HCT116 (cell line): Measurements from ENCODE around the gene HERC2. TPM values are rescaled to one million over a fixed set of nuclear protein-coding genes. Genes with fewer than 3 reads are reported as not detected.

Experiments used
- ATAC-seq: fragments of 200-7000 bp; cut with Tn5 transposase; 2 replicates; pipeline ENCODE4 v1.9.1; 2020; ENCODE audit warnings: mild to moderate bottlenecking, moderate library complexity
- BruUV-seq: library from RNA; stranded (reverse); fragments of 400-500 nt; replicated peaks from 2 replicates; lab custom pipeline; 2021; lab: Mats Ljungman, UMichigan
- CTCF ChIA-PET: fragments of 300-600 bp; sonication (Branson Sonifier 250); formaldehyde crosslinking; loops from one replicate; lab custom pipeline; 2021; ENCODE audit warnings: antibody characterized with exemption; lab: Charles Lee
- POLR2A ChIA-PET: fragments of 300-600, 350-600 bp; sonication (Branson Sonifier 250); formaldehyde crosslinking; loops from one replicate; lab custom pipeline; 2021; ENCODE audit warnings: antibody characterized with exemption; lab: Charles Lee
- RAD21 ChIA-PET, 2 experiments: fragments of 300-600 bp; sonication (Branson Sonifier 250); formaldehyde crosslinking; loops; one replicate each; lab custom pipeline; 2023; ENCODE audit warnings: low total read pairs in 2 of 2; ENCODE audit not compliant: uncharacterized antibody in 2 of 2, unreplicated experiment in 2 of 2, low non-redundant PET in 1 of 2; lab: Charles Lee
- DNase-seq: peaks from one replicate; pipeline ENCODE4 v3.0.0-alpha.2; 2010; ENCODE audit warnings: low read depth, low spot score
- H2AFZ ChIP-seq: fragments of 200-600 bp; shearing (Covaris generic), sonication (generic); 2 replicates; pipeline ENCODE4 v1.6.1; 2017; ENCODE audit warnings: low read depth, mixed run types, mixed read lengths, antibody characterized with exemption, low read length; ENCODE audit not compliant: poor library complexity, severe bottlenecking
- H3K27ac ChIP-seq: 2 replicates; pipeline ENCODE4 v1.5.1; 2012; ENCODE audit warnings: low read depth, low read length
- H3K27me3 ChIP-seq: fragments of 200-600 bp; sonication (generic); 2 replicates; pipeline ENCODE4 v1.6.1; 2016; ENCODE audit warnings: mixed run types, low read length, mixed read lengths; ENCODE audit not compliant: insufficient read depth
- H3K36me3 ChIP-seq, 2 experiments: fragments of 200-500 bp in 1 of 2; fragments of 200-600 bp in 1 of 2; sonication (Bioruptor generic) in 1 of 2; sonication (generic) in 1 of 2; 2 replicates each; pipeline versions ENCODE4 v1.5.1 to v1.6.1; 2014 to 2016; ENCODE audit warnings: low read length in 2 of 2, inconsistent platforms in 1 of 2, mixed read lengths in 1 of 2, mixed run types in 1 of 2; ENCODE audit not compliant: insufficient read depth in 2 of 2, control insufficient read depth in 1 of 2
- H3K4me1 ChIP-seq, 2 experiments: fragments of 200-600 bp in 1 of 2; sonication (generic) in 1 of 2; 2 replicates each; pipeline versions ENCODE4 v1.5.1 to v1.6.1; 2012 to 2017; ENCODE audit warnings: low read length in 2 of 2, inconsistent platforms in 1 of 2, mild to moderate bottlenecking in 1 of 2, mixed read lengths in 1 of 2, mixed run types in 1 of 2, moderate library complexity in 1 of 2; ENCODE audit not compliant: insufficient read depth in 2 of 2, control insufficient read depth in 1 of 2
- H3K4me2 ChIP-seq: fragments of 200-600 bp; sonication (generic); 2 replicates; pipeline ENCODE4 v1.6.1; 2017; ENCODE audit warnings: mixed run types, low read length, mixed read lengths
- H3K4me3 ChIP-seq, 2 experiments: fragments of 200-600 bp in 1 of 2; sonication (generic) in 1 of 2; replicated peaks in 1 of 2; 2 replicates each; pipeline ENCODE4 v1.5.1; 2011 to 2016; ENCODE audit warnings: low read length in 2 of 2, control low read depth in 1 of 2, low read depth in 1 of 2, mild to moderate bottlenecking in 1 of 2, mixed read lengths in 1 of 2, mixed run types in 1 of 2
- H3K79me2 ChIP-seq: fragments of 200-600 bp; sonication (generic); 2 replicates; pipeline ENCODE4 v1.6.1; 2017; ENCODE audit warnings: mild to moderate bottlenecking, mixed run types, low read length, moderate library complexity, mixed read lengths; ENCODE audit not compliant: insufficient read depth
- H3K9ac ChIP-seq: fragments of 200-600 bp; sonication (generic); 2 replicates; pipeline ENCODE4 v1.6.1; 2016; ENCODE audit warnings: low read length, mixed read lengths
- H3K9me2 ChIP-seq: fragments of 200-600 bp; sonication (generic), shearing (Covaris generic); 2 replicates; pipeline ENCODE4 v1.6.1; 2017; ENCODE audit warnings: mixed run types, mild to moderate bottlenecking, moderate library complexity; ENCODE audit not compliant: insufficient read depth
- H3K9me3 ChIP-seq, 2 experiments: fragments of 200-500 bp in 1 of 2; fragments of 200-600 bp in 1 of 2; sonication (Bioruptor generic) in 1 of 2; sonication (generic) in 1 of 2; 2 replicates each; pipeline ENCODE4 v1.6.1; 2014 to 2017; ENCODE audit warnings: low read length in 2 of 2, mixed read lengths in 2 of 2, inconsistent platforms in 1 of 2, low read depth in 1 of 2, mild to moderate bottlenecking in 1 of 2, mixed run types in 1 of 2, moderate library complexity in 1 of 2; ENCODE audit not compliant: control insufficient read depth in 1 of 2, insufficient read depth in 1 of 2
- H4K20me1 ChIP-seq: fragments of 200-600 bp; sonication (generic), shearing (Covaris generic); 2 replicates; pipeline ENCODE4 v1.6.1; 2017; ENCODE audit warnings: mixed run types, mild to moderate bottlenecking, moderate library complexity; ENCODE audit not compliant: insufficient read depth
- CBX3 ChIP-seq: IDR thresholded peaks from 2 replicates; pipeline ENCODE4 v1.6.1; 2012; ENCODE audit warnings: low read depth
- CEBPB ChIP-seq: IDR thresholded peaks from 2 replicates; pipeline ENCODE4 v1.6.1; 2012; ENCODE audit warnings: low read depth
- EGR1 ChIP-seq: IDR thresholded peaks from 2 replicates; pipeline ENCODE4 v1.6.1; 2012; ENCODE audit warnings: low read depth
- EZH2 ChIP-seq: fragments of 200-600 bp; sonication (generic); IDR thresholded peaks from 2 replicates; pipeline ENCODE4 v1.6.1; 2017; ENCODE audit warnings: antibody characterized with exemption, mixed run types
- EZH2phosphoT487 ChIP-seq: fragments of 200-600 bp; IDR thresholded peaks from 2 replicates; pipeline ENCODE4 v1.6.1; 2018; ENCODE audit warnings: antibody characterized with exemption, borderline replicate concordance
- POLR2A ChIP-seq: IDR thresholded peaks from 2 replicates; pipeline ENCODE4 v1.7.0; 2011; ENCODE audit warnings: borderline replicate concordance; ENCODE audit not compliant: insufficient read depth, insufficient read length; ENCODE audit errors: extremely low read depth
- RAD21 ChIP-seq: IDR thresholded peaks from 2 replicates; pipeline ENCODE4 v1.6.1; 2012; ENCODE audit warnings: low read depth, mild to moderate bottlenecking
- SIN3A ChIP-seq: IDR thresholded peaks from 2 replicates; pipeline ENCODE4 v1.6.1; 2012; ENCODE audit warnings: low read depth
- SP1 ChIP-seq: IDR thresholded peaks from 2 replicates; pipeline ENCODE4 v1.6.1; 2012; ENCODE audit warnings: low read depth
- SRF ChIP-seq: IDR thresholded peaks from 2 replicates; pipeline ENCODE4 v1.6.1; 2012; ENCODE audit warnings: low read depth
- ZFX ChIP-seq: fragments of 450-650 bp; IDR thresholded peaks from 2 replicates; pipeline ENCODE4 v1.6.1; 2017
- ZNF274 ChIP-seq: fragments of 200-500 bp; sonication (Bioruptor generic); IDR thresholded peaks from 2 replicates; pipeline ENCODE4 v1.6.1; 2014; ENCODE audit warnings: mild to moderate bottlenecking, low read depth, low read length, inconsistent platforms
- intact Hi-C: fragments of 100-400 bp; cut with micrococcal nuclease; formaldehyde crosslinking; loops from 2 replicates; pipeline ENCODE4 v1.10.0; 2022
- total RNA-seq: library from RNA; stranded (reverse); gene quantifications from one replicate; pipeline ENCODE4 v1.2.1, GENCODE V29; 2021; ENCODE audit not compliant: unreplicated experiment
- TF ChIP-seq, protein P1 (sequence below): IDR thresholded peaks from 2 replicates; pipeline ENCODE4 v1.6.1; 2012
- TF ChIP-seq, protein P2 (sequence below), 3 experiments: fragments of 200-600 bp in 1 of 3; sonication (generic) in 1 of 3; IDR thresholded peaks in 2 of 3; conservative IDR thresholded peaks in 1 of 3; 2 replicates each; pipeline ENCODE4 v1.5.1; 2012 to 2017; ENCODE audit warnings: low read depth in 2 of 3, low read length in 2 of 3, antibody characterized with exemption in 1 of 3, borderline replicate concordance in 1 of 3, control low read depth in 1 of 3, mild to moderate bottlenecking in 1 of 3, mixed read lengths in 1 of 3, mixed run types in 1 of 3, moderate library complexity in 1 of 3; ENCODE audit not compliant: insufficient read depth in 1 of 3
- TF ChIP-seq, protein P3 (sequence below): IDR thresholded peaks from 2 replicates; pipeline ENCODE4 v1.6.1; 2012; ENCODE audit warnings: low read depth
- TF ChIP-seq, protein P4 (sequence below): IDR thresholded peaks from 2 replicates; pipeline ENCODE4 v1.6.1; 2012
- TF ChIP-seq, protein P5 (sequence below): IDR thresholded peaks from 2 replicates; pipeline ENCODE4 v1.6.1; 2011; ENCODE audit warnings: mild to moderate bottlenecking, low read length, moderate library complexity; ENCODE audit not compliant: insufficient replicate concordance; ENCODE audit errors: extremely low read depth

The HERC2 gene
- total RNA-seq, 1 experiment from 2014 or later, result 55.5 TPM

DNA sequence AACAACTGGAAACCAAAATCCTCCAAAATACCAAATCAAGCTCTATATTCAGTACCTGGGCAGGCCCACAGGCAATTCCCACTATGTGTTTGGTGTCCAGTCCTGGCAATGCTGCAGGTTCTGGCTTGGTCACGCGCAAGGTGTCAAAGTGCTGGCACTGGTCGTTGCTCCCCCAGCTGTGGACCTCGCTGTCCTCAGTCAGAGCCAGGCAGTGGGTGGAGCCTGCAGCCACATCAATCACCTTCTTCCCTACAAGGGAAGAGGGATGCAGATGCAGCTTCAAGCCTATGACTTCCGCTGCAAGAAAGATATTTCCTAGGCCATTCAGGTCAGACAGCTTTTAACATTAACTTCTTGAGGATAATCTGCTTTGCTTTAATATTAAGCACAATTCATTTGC, 61.3 kb downstream of the HERC2 start (continued):
- TF ChIP-seq, protein P1, sequence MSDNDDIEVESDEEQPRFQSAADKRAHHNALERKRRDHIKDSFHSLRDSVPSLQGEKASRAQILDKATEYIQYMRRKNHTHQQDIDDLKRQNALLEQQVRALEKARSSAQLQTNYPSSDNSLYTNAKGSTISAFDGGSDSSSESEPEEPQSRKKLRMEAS, result no peak

DNA sequence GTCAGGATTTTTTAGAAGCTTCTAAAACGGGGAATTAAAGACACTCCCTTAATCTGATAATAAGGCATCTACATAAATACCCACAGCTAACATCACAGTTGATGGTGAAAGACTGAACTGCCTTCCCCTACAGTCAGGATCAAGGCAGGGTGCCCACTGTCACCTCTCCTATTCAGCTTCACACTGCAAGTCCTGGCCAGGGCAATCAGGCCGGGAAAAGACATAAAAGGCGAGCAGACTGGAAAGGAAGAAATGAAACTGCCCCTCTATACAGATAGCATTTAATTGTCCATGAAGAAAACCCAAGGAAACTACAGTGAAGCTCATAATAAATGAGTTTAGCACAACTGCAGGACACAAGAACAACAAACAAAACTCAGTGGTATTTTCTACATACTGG, 61.7 kb downstream of the HERC2 start:
- Histone ChIP-seq H3K79me2 (peaks cover 49% of the 10 kb centered on the region), H3K4me1 (no peaks in the 10 kb centered on the region), H3K9me3 (no peaks in the 10 kb centered on the region), H3K9ac (no peak overlapping the region), H2AFZ (no peak overlapping the region), H3K27ac (no peak overlapping the region), H3K27me3 (no peaks in the 10 kb centered on the region), H3K9me2 (no peaks in the 10 kb centered on the region), H3K36me3 (peaks cover 8 to 10% of the 10 kb centered on the region in 2 experiments; a peak in 3 of 4 replicates), H3K4me3 (no peak overlapping the region), H4K20me1 (no peaks in the 10 kb centered on the region), H3K4me2 (no peak overlapping the region)
- BruUV-seq, result no TSS peak
- TF ChIP-seq, protein P2, sequence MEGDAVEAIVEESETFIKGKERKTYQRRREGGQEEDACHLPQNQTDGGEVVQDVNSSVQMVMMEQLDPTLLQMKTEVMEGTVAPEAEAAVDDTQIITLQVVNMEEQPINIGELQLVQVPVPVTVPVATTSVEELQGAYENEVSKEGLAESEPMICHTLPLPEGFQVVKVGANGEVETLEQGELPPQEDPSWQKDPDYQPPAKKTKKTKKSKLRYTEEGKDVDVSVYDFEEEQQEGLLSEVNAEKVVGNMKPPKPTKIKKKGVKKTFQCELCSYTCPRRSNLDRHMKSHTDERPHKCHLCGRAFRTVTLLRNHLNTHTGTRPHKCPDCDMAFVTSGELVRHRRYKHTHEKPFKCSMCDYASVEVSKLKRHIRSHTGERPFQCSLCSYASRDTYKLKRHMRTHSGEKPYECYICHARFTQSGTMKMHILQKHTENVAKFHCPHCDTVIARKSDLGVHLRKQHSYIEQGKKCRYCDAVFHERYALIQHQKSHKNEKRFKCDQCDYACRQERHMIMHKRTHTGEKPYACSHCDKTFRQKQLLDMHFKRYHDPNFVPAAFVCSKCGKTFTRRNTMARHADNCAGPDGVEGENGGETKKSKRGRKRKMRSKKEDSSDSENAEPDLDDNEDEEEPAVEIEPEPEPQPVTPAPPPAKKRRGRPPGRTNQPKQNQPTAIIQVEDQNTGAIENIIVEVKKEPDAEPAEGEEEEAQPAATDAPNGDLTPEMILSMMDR (IDR thresholded peaks at IDR 0.05 in 2 of 3, conservative IDR thresholded peaks at IDR 0.05 in 1 of 3; ENCODE audit: borderline replicate concordance in 1 of 3, insufficient read depth in 1 of 3, low read depth in 2 of 3, low read length in 2 of 3), result no peak
- no peak for TF ChIP-seq SIN3A
- TF ChIP-seq, protein P3, sequence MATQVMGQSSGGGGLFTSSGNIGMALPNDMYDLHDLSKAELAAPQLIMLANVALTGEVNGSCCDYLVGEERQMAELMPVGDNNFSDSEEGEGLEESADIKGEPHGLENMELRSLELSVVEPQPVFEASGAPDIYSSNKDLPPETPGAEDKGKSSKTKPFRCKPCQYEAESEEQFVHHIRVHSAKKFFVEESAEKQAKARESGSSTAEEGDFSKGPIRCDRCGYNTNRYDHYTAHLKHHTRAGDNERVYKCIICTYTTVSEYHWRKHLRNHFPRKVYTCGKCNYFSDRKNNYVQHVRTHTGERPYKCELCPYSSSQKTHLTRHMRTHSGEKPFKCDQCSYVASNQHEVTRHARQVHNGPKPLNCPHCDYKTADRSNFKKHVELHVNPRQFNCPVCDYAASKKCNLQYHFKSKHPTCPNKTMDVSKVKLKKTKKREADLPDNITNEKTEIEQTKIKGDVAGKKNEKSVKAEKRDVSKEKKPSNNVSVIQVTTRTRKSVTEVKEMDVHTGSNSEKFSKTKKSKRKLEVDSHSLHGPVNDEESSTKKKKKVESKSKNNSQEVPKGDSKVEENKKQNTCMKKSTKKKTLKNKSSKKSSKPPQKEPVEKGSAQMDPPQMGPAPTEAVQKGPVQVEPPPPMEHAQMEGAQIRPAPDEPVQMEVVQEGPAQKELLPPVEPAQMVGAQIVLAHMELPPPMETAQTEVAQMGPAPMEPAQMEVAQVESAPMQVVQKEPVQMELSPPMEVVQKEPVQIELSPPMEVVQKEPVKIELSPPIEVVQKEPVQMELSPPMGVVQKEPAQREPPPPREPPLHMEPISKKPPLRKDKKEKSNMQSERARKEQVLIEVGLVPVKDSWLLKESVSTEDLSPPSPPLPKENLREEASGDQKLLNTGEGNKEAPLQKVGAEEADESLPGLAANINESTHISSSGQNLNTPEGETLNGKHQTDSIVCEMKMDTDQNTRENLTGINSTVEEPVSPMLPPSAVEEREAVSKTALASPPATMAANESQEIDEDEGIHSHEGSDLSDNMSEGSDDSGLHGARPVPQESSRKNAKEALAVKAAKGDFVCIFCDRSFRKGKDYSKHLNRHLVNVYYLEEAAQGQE, result no peak
- no peak for TF ChIP-seq POLR2A
- no peak for TF ChIP-seq SRF
- TF ChIP-seq CEBPB, result no peak
- TF ChIP-seq, protein P4, sequence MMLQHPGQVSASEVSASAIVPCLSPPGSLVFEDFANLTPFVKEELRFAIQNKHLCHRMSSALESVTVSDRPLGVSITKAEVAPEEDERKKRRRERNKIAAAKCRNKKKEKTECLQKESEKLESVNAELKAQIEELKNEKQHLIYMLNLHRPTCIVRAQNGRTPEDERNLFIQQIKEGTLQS, result no peak
- no peak for TF ChIP-seq ZFX
- no peak for TF ChIP-seq EGR1
- TF ChIP-seq, protein P1, result no peak
- TF ChIP-seq, protein P5, sequence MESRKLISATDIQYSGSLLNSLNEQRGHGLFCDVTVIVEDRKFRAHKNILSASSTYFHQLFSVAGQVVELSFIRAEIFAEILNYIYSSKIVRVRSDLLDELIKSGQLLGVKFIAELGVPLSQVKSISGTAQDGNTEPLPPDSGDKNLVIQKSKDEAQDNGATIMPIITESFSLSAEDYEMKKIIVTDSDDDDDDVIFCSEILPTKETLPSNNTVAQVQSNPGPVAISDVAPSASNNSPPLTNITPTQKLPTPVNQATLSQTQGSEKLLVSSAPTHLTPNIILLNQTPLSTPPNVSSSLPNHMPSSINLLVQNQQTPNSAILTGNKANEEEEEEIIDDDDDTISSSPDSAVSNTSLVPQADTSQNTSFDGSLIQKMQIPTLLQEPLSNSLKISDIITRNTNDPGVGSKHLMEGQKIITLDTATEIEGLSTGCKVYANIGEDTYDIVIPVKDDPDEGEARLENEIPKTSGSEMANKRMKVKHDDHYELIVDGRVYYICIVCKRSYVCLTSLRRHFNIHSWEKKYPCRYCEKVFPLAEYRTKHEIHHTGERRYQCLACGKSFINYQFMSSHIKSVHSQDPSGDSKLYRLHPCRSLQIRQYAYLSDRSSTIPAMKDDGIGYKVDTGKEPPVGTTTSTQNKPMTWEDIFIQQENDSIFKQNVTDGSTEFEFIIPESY, result no peak
- TF ChIP-seq ZNF274, result no peak
- no peak for TF ChIP-seq CBX3
- no peak for TF ChIP-seq EZH2
- TF ChIP-seq SP1, result no peak
- no peak for TF ChIP-seq EZH2phosphoT487
- no peak for TF ChIP-seq RAD21
- ATAC-seq (no peak), DNase-seq (no peak)
- POLR2A ChIA-PET, result no interaction called here
- intact Hi-C loops, result no loop called here
- CTCF ChIA-PET, result no interaction called here
- RAD21 ChIA-PET, result no interaction called here
